IMR-90 (cell line): Measurements from ENCODE around the gene HMX3. TPM values are rescaled to one million over a fixed set of nuclear protein-coding genes. Genes with fewer than 3 reads are reported as not detected.

Source experiments
- ATAC-seq: fragments of 200-7000 bp; cut with Tn5 transposase; 2 replicates; pipeline ENCODE4 v1.9.1; 2020; ENCODE audit warnings: low read depth, mild to moderate bottlenecking, moderate library complexity
- BruUV-seq: library from RNA; stranded (reverse); fragments of 400-500 nt; replicated peaks from 2 replicates; lab custom pipeline; 2021; lab: Mats Ljungman, UMichigan
- CTCF ChIA-PET: fragments of 300-600 bp; formaldehyde crosslinking; extraction: SDS; loops from one replicate; lab custom pipeline; 2021; ENCODE audit warnings: antibody characterized with exemption; lab: Yijun Ruan, JAX
- POLR2A ChIA-PET: fragments of 300-600 bp; sonication (Branson Sonifier 250); formaldehyde crosslinking; loops from one replicate; lab custom pipeline; 2022; ENCODE audit warnings: antibody characterized with exemption; ENCODE audit not compliant: unreplicated experiment; lab: Charles Lee
- DNase-seq: peaks from one replicate; pipeline ENCODE4 v3.0.0; 2013
- H2AFZ ChIP-seq: replicated peaks from 2 replicates; pipeline ENCODE3; 2013; ENCODE audit warnings: low read length, mild to moderate bottlenecking; ENCODE audit not compliant: poor library complexity
- H2AK5ac ChIP-seq: 2 replicates; pipeline ENCODE4 v1.6.1; 2013; ENCODE audit warnings: low read depth, low read length, inconsistent platforms
- H2AK9ac ChIP-seq: replicated peaks from 2 replicates; pipeline ENCODE3; 2013; ENCODE audit warnings: mild to moderate bottlenecking, low read depth, low read length, moderate library complexity; ENCODE audit not compliant: poor library complexity
- H2BK120ac ChIP-seq: 2 replicates; pipeline ENCODE4 v1.6.1; 2013; ENCODE audit warnings: low read depth, low read length, inconsistent platforms
- H2BK15ac ChIP-seq: 3 replicates; pipeline ENCODE4 v1.6.1; 2013; ENCODE audit warnings: low read depth, low read length, inconsistent platforms
- H2BK20ac ChIP-seq: 2 replicates; pipeline ENCODE4 v1.6.1; 2013; ENCODE audit warnings: low read depth, mild to moderate bottlenecking, inconsistent platforms, low read length, moderate library complexity
- H2BK5ac ChIP-seq: 2 replicates; pipeline ENCODE4 v1.6.1; 2013; ENCODE audit warnings: mild to moderate bottlenecking, low read depth, low read length, inconsistent platforms; ENCODE audit not compliant: poor library complexity, severe bottlenecking
- H3K14ac ChIP-seq: replicated peaks from 2 replicates; pipeline ENCODE4 v1.6.1; 2013; ENCODE audit warnings: low read depth, low read length, inconsistent platforms
- H3K18ac ChIP-seq: 2 replicates; pipeline ENCODE4 v1.6.1; 2013; ENCODE audit warnings: low read depth, low read length, control low read depth
- H3K23ac ChIP-seq: 2 replicates; pipeline ENCODE4 v1.6.1; 2013; ENCODE audit warnings: low read depth, low read length, inconsistent platforms
- H3K27ac ChIP-seq: 2 replicates; pipeline ENCODE4 v1.5.1; 2013; ENCODE audit warnings: mild to moderate bottlenecking, control low read depth, low read length; ENCODE audit not compliant: insufficient read depth
- H3K27me3 ChIP-seq: 2 replicates; pipeline ENCODE4 v1.6.1; 2013; ENCODE audit warnings: low read length; ENCODE audit not compliant: control insufficient read depth, insufficient read depth
- H3K36me3 ChIP-seq: 2 replicates; pipeline ENCODE4 v1.6.1; 2013; ENCODE audit warnings: low read length, mixed read lengths; ENCODE audit not compliant: control insufficient read depth, insufficient read depth
- H3K4ac ChIP-seq: 2 replicates; pipeline ENCODE4 v1.6.1; 2013; ENCODE audit warnings: low read depth, low read length, inconsistent platforms
- H3K4me1 ChIP-seq: 2 replicates; pipeline ENCODE4 v1.6.1; 2013; ENCODE audit warnings: low read length, mixed read lengths; ENCODE audit not compliant: control insufficient read depth, insufficient read depth
- H3K4me2 ChIP-seq: 2 replicates; pipeline ENCODE4 v1.6.1; 2013; ENCODE audit warnings: low read depth, mild to moderate bottlenecking, control low read depth, low read length, moderate library complexity
- H3K4me3 ChIP-seq: 2 replicates; pipeline ENCODE4 v1.5.1; 2013; ENCODE audit warnings: low read depth, mild to moderate bottlenecking, control low read depth, low read length, moderate library complexity; ENCODE audit not compliant: insufficient read depth
- H3K56ac ChIP-seq: 2 replicates; pipeline ENCODE4 v1.6.1; 2013; ENCODE audit warnings: low read length, inconsistent platforms; ENCODE audit not compliant: insufficient read depth; ENCODE audit errors: extremely low read depth
- H3K79me1 ChIP-seq, 2 experiments: 2 replicates each; pipeline ENCODE4 v1.6.1; 2013; ENCODE audit warnings: low read length in 2 of 2, inconsistent platforms in 1 of 2, low read depth in 1 of 2
- H3K9ac ChIP-seq: 2 replicates; pipeline ENCODE4 v1.6.1; 2013; ENCODE audit warnings: low read depth, low read length, control low read depth
- H3K9me1 ChIP-seq: 2 replicates; pipeline ENCODE4 v1.6.1; 2013; ENCODE audit warnings: low read length, inconsistent platforms; ENCODE audit not compliant: insufficient read depth
- H3K9me3 ChIP-seq: 2 replicates; pipeline ENCODE4 v1.6.1; 2013; ENCODE audit warnings: low read length; ENCODE audit not compliant: control insufficient read depth, insufficient read depth
- H4K20me1 ChIP-seq: 2 replicates; pipeline ENCODE4 v1.6.1; 2013; ENCODE audit warnings: low read length, inconsistent platforms; ENCODE audit not compliant: insufficient read depth
- H4K5ac ChIP-seq: 2 replicates; pipeline ENCODE4 v1.6.1; 2013; ENCODE audit warnings: mild to moderate bottlenecking, low read depth, low read length, control low read depth
- H4K8ac ChIP-seq, 2 experiments: 2 replicates each; pipeline ENCODE4 v1.6.1; 2013; ENCODE audit warnings: low read depth in 2 of 2, low read length in 2 of 2, control low read depth in 1 of 2, inconsistent platforms in 1 of 2
- H4K91ac ChIP-seq: 2 replicates; pipeline ENCODE4 v1.6.1; 2013; ENCODE audit warnings: low read depth, low read length, inconsistent platforms; ENCODE audit not compliant: insufficient read depth
- ELK1 ChIP-seq: fragments of 150-350 bp; IDR thresholded peaks from 2 replicates; pipeline ENCODE4 v1.6.1; 2016; ENCODE audit warnings: low read depth, mild to moderate bottlenecking, low read length, moderate library complexity, borderline replicate concordance
- whole genome bisulfite sequencing, 2 experiments: methylation state at CpG; one replicate each; pipeline versions ENCODE4 v1.1.5 to v1.1.7; 2013; ENCODE audit warnings: missing lambda C conversion rate in 2 of 2; ENCODE audit not compliant: insufficient read length in 1 of 2; ENCODE audit errors: extremely low coverage in 2 of 2; 5-methylcytosine and 5-hydroxymethylcytosine counted together
- dilution Hi-C: fragments of 300-500 bp; cut with HindIII; formaldehyde crosslinking; loops from one replicate; pipeline ENCODE4 v1.14.3; 2018; ENCODE audit warnings: low sequenced_read_pairs; ENCODE audit not compliant: unreplicated experiment
- in situ Hi-C: fragments of 300-500 bp; cut with MboI; formaldehyde crosslinking; loops from 3 replicates; pipeline ENCODE4 v1.14.3; 2019; ENCODE audit warnings: low sequenced_read_pairs, inconsistent platforms, mixed read lengths
- intact Hi-C: fragments of 100-400 bp; cut with micrococcal nuclease; formaldehyde crosslinking; loops from 2 replicates; pipeline ENCODE4 v1.10.0; 2022
- polyA plus RNA-seq, 3 experiments: library from polyadenylated mRNA; depleted of rRNA; stranded (reverse); fragments of >200 nt; gene quantifications; 2 replicates each; pipeline ENCODE4 v1.2.3, GENCODE V29; 2012; ENCODE audit warnings: low replicate concordance in 1 of 3
- total RNA-seq: library from RNA; depleted of rRNA; stranded (reverse); fragments of >200 nt; gene quantifications from 2 replicates; pipeline ENCODE4 v1.2.3, GENCODE V29; 2012

Gene HMX3
- total and polyA plus RNA-seq, 2 of the 4 experiments (the other 2 are of a cell fraction): not detected

GRCh38 chr10:123100030-123100762 lies 35.6 kb upstream of the HMX3 start:
- Histone ChIP-seq H3K56ac (no peak overlapping the region), H2BK20ac (no peak overlapping the region), H3K79me1 (no peaks in the 10 kb centered on the region), H3K4me2 (no peak overlapping the region), H3K18ac (no peak overlapping the region), H3K9ac (no peak overlapping the region), H4K5ac (no peak overlapping the region), H2BK120ac (no peak overlapping the region), H4K8ac (no peak overlapping the region), H2AK5ac (no peak overlapping the region), H4K91ac (no peak overlapping the region), H3K9me3 (peaks cover 5% of the 10 kb centered on the region; the same call in 1 of the 2 replicates), H2AK9ac (no peak overlapping the region), H3K9me1 (no peaks in the 10 kb centered on the region), H3K27ac (no peak overlapping the region), H2BK5ac (no peak overlapping the region), H3K23ac (no peak overlapping the region), H3K27me3 (no peaks in the 10 kb centered on the region), H2BK15ac (no peak overlapping the region), H3K14ac (no peak overlapping the region), H4K20me1 (no peaks in the 10 kb centered on the region), H2AFZ (no peak overlapping the region), H3K4me3 (no peak overlapping the region), H3K36me3 (no peaks in the 10 kb centered on the region), H3K4me1 (no peaks in the 10 kb centered on the region), H3K4ac (no peak overlapping the region)
- no peak for TF ChIP-seq ELK1
- BruUV-seq: no TSS peak
- dilution Hi-C loops: no loop called here
- ChIA-PET POLR2A (no interaction called here), CTCF (no interaction called here)
- DNase-seq (peak; percentile 3), ATAC-seq (peak; percentile 68)
- intact Hi-C loops: no loop called here
- no CpG with 5 or more reads among the region's 7 CpGs for WGBS, 2 experiments
- in situ Hi-C loops: no loop called here
